ENCODE measurements around the gene RANBP10.
"Not testable (repeated sequence)": the region's sequence is repeated elsewhere in the genome, so short reads cannot be mapped to it uniquely, and the experiment has no call there.

Gene RANBP10

GRCh38 chr16:67775273-67775672 is 31.1 kb downstream of the RANBP10 start:
- DNase-seq: no peak

GRCh38 chr16:67774457-67774853 is 31.9 kb downstream of the RANBP10 start:
- DNase-seq: no peak

DNA sequence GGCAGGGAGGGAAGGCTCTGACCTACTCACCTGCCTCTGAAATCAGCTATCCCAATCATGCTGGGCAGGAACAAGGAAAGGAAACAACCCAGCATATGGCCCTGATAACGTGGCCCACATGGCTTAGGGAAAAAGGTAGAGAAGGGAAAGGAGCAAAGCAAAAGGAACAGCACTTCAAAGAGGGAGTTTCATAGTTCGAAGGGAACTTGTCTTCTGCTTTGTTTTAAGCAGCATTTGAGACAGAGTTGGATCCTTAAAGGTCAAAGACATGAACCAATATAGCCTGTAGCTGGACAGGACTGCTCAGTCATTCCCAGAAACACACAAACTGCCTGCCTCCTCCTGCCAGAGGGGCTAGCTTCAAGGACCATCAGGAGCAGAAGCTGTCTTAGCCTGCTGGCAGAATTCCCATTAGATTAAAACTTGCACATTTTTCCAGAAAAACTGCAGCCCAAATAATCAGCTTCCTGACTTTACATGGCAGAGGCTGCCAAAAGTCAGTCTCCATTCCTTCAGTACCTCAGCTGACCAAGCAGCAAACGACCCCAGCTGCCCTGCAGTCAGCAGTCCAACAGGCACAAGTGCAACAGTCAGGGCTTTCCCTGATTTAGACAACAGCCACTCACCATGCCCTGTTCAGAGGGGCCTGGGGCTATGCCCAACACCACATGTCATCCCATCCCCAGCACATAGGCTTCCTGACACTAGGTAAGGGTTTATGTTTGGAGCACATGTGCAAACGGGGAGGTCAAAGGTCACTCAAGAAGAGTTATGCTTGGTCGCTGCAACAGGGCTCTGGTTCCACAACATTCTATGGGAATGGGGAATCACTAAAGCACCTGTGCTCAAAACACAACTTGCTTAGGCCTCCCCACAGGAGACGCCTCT is 32.5 kb downstream of the RANBP10 start:
- no peak for DNase-seq

GRCh38 chr16:67773099-67773498 is 33.3 kb downstream of the RANBP10 start:
- no peak for DNase-seq

GRCh38 chr16:67770346-67770991 is 35.9 kb downstream of the RANBP10 start:
- DNase-seq: no peak

- no peak for DNase-seq
Measured at GRCh38 chr16:67767953-67768352, 38.4 kb downstream of the RANBP10 start.

GRCh38 chr16:67766291-67766690 is 40.1 kb downstream of the RANBP10 start:
- DNase-seq: no peak

DNA sequence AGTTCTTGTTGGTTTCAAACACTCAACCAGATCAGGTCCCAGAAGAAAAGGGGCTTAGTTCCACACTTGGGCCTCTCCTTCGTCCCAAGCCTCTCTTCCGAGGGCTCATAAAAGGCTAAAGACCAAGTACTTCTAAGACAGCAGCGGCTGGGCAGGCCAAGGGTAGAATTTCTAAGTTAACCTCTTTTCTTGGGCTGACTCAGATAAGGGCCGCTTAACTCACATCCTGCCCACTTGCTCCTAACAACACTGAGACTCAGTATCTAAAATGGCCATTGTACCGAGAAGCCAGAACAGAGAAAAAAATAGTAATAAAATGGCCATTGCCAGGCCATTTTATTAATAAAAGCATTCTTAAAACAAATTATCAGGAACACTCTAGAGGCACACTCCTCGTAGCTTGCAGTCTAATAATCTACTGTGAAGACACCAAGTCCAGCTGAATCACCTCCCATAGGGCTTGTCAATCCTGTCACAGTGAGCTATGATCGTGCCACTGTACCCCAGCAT is 42.1 kb downstream of the RANBP10 start:
- DNase-seq: no peak

GRCh38 chr16:67763066-67763465 is 43.3 kb downstream of the RANBP10 start:
- no peak for DNase-seq

- no peak for DNase-seq
Measured at GRCh38 chr16:67762385-67762784, 44.0 kb downstream of the RANBP10 start.

DNA sequence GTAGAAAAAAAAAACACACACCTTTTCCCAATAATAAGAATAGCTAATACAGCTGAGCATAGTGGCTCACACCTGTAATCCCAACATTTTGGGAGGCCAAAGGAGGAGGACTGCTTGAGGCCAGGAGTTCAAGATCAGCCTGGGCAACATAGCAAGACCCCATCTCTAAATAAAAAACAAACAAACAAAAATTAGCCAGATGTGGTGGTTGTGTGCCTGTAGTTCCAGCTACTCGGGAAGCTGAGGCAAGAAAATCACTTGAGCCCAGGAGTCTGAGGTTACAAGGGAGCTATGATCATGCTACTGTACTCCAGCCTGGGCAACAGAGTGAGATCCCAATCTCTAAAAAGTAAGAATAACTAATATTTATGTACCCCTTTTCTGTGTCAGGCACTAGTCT is 44.4 kb downstream of the RANBP10 start:
- DNase-seq: no peak

GRCh38 chr16:67760956-67761230 is 45.5 kb downstream of the RANBP10 start:
- no peak for DNase-seq

GRCh38 chr16:67760206-67760955 is 46.0 kb downstream of the RANBP10 start:
- no peak for DNase-seq

DNA sequence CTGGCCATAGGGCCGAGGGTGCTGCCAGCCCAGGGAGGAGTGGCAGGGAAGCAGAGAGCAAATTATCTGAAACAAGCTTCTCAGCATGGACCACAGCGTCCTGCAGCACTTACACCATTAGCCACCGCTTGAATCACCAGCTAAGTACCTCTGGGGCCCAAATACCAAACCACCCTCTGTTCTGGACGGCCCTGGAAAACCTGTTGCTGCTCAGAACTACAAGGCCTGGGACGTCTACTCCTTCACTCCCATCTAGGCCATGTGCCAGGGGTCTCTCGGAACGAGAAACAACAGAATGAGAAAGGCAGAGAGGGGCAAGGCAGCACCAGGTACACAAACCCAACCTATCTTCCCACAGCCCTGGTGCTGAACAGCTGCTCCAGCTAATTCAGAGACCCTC is 47.4 kb downstream of the RANBP10 start:
- DNase-seq: no peak

- DNase-seq: no peak
Measured at GRCh38 chr16:67758006-67758405, 48.4 kb downstream of the RANBP10 start.

DNA sequence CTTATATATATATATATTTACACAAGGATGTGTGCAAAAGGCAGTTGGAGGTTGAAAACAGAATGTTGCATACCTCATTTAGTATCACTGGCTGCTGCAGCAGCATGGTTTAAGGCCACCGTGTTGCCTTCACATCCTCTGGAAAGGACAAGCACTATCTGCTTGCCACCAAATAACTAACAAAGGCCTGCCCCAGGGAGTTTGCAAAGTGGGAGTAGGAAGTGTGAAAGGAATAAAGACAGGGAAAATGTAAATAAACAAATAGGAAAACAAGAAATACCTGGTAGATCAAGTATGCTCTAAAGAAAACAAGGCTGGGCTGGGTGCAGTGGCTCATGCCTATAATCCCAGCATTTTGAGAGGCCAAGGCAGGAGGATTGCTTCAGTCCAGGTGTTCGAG is 53.7 kb downstream of the RANBP10 start:
- no peak for DNase-seq

- not testable (repeated sequence) for DNase-seq
Measured at GRCh38 chr16:67751331-67751730, 55.0 kb downstream of the RANBP10 start.

- DNase-seq: no peak
Measured at GRCh38 chr16:67750466-67750865, 55.9 kb downstream of the RANBP10 start.

DNA sequence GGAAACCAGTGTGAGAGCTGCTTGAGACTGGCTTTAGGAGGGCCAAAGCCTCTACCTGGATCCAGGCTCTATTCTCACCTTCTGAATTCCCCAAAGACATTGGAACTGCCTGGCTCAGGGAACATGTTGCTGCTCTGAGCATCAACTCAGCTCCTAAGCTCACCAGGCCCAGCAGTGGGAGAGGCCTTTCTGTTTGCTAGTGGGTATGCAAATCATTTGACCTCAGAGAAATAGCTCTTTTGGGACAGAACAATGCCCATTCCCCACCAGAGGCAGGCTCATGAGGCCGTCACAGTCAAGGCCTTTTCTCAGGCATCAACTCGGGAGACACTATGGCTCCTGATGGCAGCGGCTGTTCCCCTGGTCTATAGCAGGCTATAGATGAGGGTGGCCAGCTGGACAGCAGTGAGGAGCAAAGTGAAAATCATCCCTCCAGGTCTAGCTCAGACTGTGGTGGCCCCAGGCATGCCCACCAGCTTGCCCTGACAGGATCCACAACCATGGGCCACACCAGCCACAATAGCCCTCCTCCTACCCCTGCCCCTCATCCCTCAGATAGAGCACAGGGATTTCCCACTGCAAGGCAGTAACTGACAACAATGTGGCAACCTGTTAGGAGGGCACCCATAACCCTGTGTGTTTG is 56.8 kb downstream of the RANBP10 start:
- DNase-seq: no peak

DNA sequence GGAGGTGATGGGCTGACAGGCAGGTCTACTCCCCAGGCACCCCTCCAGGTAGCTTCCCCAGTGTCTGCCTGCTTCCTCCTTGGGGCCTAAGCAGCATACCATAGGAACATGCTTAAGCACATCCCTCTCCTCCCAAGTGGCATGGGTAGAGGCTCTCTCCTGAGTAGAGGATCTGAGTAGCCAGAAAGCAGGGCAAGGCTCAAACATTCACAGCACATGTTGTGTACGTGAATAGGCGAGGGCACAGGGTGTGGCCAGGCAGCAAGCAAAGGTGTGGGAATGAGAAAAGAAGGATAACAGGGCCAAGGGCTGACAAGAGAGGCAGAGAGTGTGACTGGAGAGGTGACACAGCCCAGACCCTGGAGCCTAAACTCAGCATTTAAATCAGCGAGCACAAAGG is 57.5 kb downstream of the RANBP10 start:
- DNase-seq: no peak

DNA sequence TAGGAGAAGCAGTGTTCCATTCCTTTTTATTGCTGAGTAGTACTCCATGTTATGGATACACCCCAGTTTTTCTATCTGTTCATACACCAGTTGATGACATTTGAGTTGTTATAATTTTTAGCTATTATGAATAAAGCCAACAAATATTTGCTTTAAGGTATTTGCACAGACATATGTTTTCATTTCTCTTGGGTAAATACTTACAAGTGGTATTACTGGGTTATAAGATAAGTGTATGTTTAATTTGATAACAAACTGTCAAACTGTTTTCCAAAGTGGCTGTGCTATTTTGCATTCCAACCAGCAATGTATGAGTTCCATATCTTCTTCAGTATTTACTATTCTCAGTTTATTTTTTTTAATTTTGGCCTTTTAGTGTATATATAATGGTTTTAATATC is 59.5 kb downstream of the RANBP10 start:
- DNase-seq: no peak

- DNase-seq: no peak
Measured at GRCh38 chr16:67741118-67741517, 65.2 kb downstream of the RANBP10 start.

DNA sequence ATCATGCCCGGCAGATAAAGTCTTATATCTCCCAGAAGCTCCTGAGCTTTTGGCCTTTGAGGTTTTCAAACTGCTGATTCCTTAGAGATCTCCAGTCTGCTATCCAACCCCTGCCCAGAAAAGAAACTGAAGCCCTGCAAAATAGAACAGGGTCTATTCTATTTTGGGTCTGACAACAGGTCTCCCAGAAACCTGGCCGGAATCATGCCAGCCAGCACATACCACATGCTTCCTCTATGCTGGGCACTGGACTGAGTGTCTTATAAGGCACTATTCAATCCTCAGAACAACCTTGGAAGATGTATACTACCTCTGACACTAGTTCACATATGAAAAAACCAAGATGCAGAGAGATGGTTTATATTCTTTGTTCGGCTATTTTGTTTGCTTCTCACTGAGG is 66.0 kb downstream of the RANBP10 start:
- no peak for DNase-seq
